MCF 10A (cell line): ENCODE measurements around the gene PRLR. TPM values are rescaled to one million over a fixed set of nuclear protein-coding genes. Genes with fewer than 3 reads are reported as not detected.

Experiments used
- BruUV-seq: library from RNA; stranded (reverse); fragments of 400-500 nt; replicated peaks from 2 replicates; lab custom pipeline; 2021; lab: Mats Ljungman, UMichigan
- CTCF ChIA-PET: fragments of 300-600 bp; sonication (Branson Sonifier 250); formaldehyde crosslinking; extraction: SDS; loops from one replicate; lab custom pipeline; 2021; ENCODE audit warnings: antibody characterized with exemption, inconsistent platforms; lab: Yijun Ruan, JAX
- POLR2A ChIA-PET: fragments of 300-600, 350-650 bp; sonication (Branson Sonifier 250); formaldehyde crosslinking; extraction: SDS; loops from one replicate; lab custom pipeline; 2020; ENCODE audit warnings: antibody characterized with exemption, inconsistent platforms; lab: Yijun Ruan, JAX
- DNase-seq: peaks from one replicate; pipeline ENCODE4 v3.0.0-alpha.2; 2018; ENCODE audit not compliant: unreplicated experiment
- H3K27ac Mint-ChIP-seq: one replicate; pipeline ENCODE4 v1.8.0; 2022; ENCODE audit warnings: mild to moderate bottlenecking, low read depth, mixed read lengths; ENCODE audit not compliant: unreplicated experiment
- H3K27me3 Mint-ChIP-seq: one replicate; pipeline ENCODE4 v1.8.0; 2022; ENCODE audit warnings: mixed read lengths; ENCODE audit not compliant: insufficient read depth, unreplicated experiment
- H3K36me3 Mint-ChIP-seq: one replicate; pipeline ENCODE4 v1.8.0; 2022; ENCODE audit warnings: mild to moderate bottlenecking, moderate library complexity, mixed read lengths; ENCODE audit not compliant: insufficient read depth, unreplicated experiment
- H3K4me1 Mint-ChIP-seq: one replicate; pipeline ENCODE4 v1.8.0; 2022; ENCODE audit warnings: mixed read lengths; ENCODE audit not compliant: insufficient read depth, unreplicated experiment
- H3K4me3 Mint-ChIP-seq: one replicate; pipeline ENCODE4 v1.8.0; 2022; ENCODE audit warnings: mild to moderate bottlenecking, moderate library complexity, mixed read lengths; ENCODE audit not compliant: unreplicated experiment
- H3K9me3 Mint-ChIP-seq: one replicate; pipeline ENCODE4 v1.8.0; 2022; ENCODE audit warnings: mixed read lengths; ENCODE audit not compliant: unreplicated experiment
- intact Hi-C: fragments of 100-400 bp; cut with micrococcal nuclease; formaldehyde crosslinking; loops from 2 replicates; pipeline ENCODE4 v1.14.1; 2022
- total RNA-seq: library from RNA; stranded (reverse); gene quantifications from 2 replicates; pipeline ENCODE4 v1.2.3, GENCODE V29; 2022
- TF ChIP-seq, protein P1 (sequence below): fragments of 200-600 bp; IDR thresholded peaks from one replicate; pipeline ENCODE4 v1.8.0; 2022; ENCODE audit warnings: antibody characterized with exemption, mild to moderate bottlenecking; ENCODE audit not compliant: unreplicated experiment

Gene PRLR
- total RNA-seq, 1 experiment from 2014 or later, result 0.16 TPM

DNA sequence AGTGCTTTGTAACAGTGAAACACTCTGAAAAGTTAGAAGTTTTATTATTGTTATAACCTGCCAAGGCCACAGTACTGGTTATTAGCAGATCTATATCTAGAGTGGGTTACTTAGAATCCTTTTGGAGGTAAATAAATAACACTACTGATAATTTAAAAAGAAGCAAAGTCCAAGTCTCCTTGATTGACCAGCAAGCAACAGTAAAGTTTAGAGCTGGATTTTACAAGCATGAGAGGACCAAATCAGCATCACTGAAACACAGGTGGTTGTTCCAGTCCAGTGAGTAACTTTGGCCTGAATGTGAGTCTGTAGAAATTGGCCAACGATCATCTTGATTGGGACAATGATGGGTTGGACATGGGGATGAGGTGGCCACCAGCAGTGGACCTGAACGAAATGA is 105.4 kb downstream of the PRLR start:
- Mint-ChIP-seq H3K4me1 (peaks cover 19% of the 10 kb centered on the region), H3K4me3 (no peak overlapping the region), H3K27me3 (no peaks in the 10 kb centered on the region), H3K9me3 (no peaks in the 10 kb centered on the region), H3K27ac (no peak overlapping the region), H3K36me3 (no peaks in the 10 kb centered on the region)
- TF ChIP-seq, protein P1, sequence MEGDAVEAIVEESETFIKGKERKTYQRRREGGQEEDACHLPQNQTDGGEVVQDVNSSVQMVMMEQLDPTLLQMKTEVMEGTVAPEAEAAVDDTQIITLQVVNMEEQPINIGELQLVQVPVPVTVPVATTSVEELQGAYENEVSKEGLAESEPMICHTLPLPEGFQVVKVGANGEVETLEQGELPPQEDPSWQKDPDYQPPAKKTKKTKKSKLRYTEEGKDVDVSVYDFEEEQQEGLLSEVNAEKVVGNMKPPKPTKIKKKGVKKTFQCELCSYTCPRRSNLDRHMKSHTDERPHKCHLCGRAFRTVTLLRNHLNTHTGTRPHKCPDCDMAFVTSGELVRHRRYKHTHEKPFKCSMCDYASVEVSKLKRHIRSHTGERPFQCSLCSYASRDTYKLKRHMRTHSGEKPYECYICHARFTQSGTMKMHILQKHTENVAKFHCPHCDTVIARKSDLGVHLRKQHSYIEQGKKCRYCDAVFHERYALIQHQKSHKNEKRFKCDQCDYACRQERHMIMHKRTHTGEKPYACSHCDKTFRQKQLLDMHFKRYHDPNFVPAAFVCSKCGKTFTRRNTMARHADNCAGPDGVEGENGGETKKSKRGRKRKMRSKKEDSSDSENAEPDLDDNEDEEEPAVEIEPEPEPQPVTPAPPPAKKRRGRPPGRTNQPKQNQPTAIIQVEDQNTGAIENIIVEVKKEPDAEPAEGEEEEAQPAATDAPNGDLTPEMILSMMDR, result no peak
- intact Hi-C loops, result no loop called here
- CTCF ChIA-PET, result no interaction called here
- POLR2A ChIA-PET, result no interaction called here
- DNase-seq, result no peak
- BruUV-seq, result no TSS peak

DNA sequence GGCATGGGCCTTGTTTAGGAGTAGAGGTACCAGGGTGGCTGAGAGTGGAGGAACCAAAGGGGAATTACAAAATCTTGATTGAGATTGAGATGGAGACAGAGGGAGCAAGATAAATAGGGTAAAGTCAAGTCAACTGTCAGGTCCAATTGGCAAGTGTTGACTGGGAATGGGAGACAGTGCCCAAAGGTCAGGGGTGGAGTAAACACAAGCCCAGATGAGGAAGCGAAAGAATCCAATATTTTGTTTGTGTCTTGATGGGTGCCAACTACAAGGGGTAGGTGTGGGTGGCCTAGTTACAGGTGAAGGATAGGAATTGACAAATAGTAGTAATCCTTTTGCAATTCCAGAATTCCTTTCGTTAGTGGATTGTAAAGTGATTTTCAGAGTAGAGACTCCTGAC is 107.5 kb downstream of the PRLR start:
- no peaks in the 10 kb centered on the region for H3K27me3 Mint-ChIP-seq
- ChIA-PET CTCF (interaction anchor here (0.6 kb wide), 1 partner anchor 96 kb away, joined by 3 read pairs; no protein-coding TSS in a partner anchor), POLR2A (no interaction called here)
- intact Hi-C loops, result no loop called here
- H3K4me3 Mint-ChIP-seq, result no peak overlapping the region
- no peaks in the 10 kb centered on the region for H3K9me3 Mint-ChIP-seq
- TF ChIP-seq, protein P1, result no peak
- DNase-seq, result no peak
- H3K27ac Mint-ChIP-seq, result no peak overlapping the region
- peaks cover 12% of the 10 kb centered on the region for H3K4me1 Mint-ChIP-seq
- no TSS peak for BruUV-seq
- no peaks in the 10 kb centered on the region for H3K36me3 Mint-ChIP-seq

DNA sequence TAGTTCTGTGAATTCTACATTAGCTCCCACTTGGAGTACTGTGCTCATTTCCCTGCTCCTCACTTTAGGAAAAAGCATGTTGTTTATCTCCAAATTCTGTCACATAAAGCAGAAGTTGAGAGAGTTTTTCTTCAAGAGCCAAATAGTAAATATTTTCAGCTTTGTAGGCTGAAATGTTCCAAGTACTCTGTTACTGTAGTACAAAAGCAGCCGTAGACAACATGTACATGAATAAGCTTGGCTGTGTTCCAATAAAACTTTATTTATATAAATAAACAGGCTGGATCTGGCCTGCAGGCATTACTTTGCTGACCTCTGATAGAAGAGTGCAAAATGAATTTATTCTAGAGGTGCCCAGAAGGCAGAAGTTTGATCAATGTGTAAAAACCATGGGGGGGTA is 109.6 kb downstream of the PRLR start:
- Mint-ChIP-seq H3K27ac (no peak overlapping the region), H3K4me1 (peaks cover 8% of the 10 kb centered on the region), H3K27me3 (no peaks in the 10 kb centered on the region), H3K9me3 (no peaks in the 10 kb centered on the region), H3K4me3 (no peak overlapping the region), H3K36me3 (no peaks in the 10 kb centered on the region)
- TF ChIP-seq, protein P1, result no peak
- POLR2A ChIA-PET, result no interaction called here
- no peak for DNase-seq
- intact Hi-C loops, result no loop called here
- CTCF ChIA-PET, result interaction anchor here (0.7 to 1.1 kb wide), 3 partner anchors 43 to 806 kb away, joined by 3 to 4 read pairs (median 4); no protein-coding TSS in a partner anchor
- no TSS peak for BruUV-seq

DNA sequence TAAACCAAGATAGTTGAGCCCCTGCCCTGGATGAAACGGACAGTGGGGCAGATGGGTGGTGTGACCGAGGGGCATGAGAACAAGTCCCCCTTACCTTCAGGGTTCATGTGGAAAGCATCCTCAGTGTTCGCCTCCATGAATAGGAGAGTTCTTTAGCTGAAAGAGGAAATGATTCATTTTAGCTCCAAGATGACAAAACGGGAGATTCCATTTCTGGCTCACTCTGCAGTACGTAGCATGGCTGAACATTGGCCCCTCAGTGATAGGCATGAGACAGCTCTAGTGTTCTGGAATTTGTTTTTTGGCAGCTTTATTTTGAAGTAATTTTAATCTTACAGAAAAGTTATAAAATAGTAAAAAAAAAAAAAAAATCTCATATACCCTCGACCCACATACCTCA is 112.3 kb downstream of the PRLR start:
- POLR2A ChIA-PET, result no interaction called here
- intact Hi-C loops, result no loop called here

More for the DNA sequence above, 112.3 kb downstream of the PRLR start:
- DNase-seq, result peak; percentile 43
- no TSS peak for BruUV-seq
- no peaks in the 10 kb centered on the region for H3K27me3 Mint-ChIP-seq
- no peak overlapping the region for H3K4me3 Mint-ChIP-seq
- H3K4me1 Mint-ChIP-seq, result peaks cover 8% of the 10 kb centered on the region
- peaks cover 4% of the 10 kb centered on the region for H3K36me3 Mint-ChIP-seq
- no peaks in the 10 kb centered on the region for H3K9me3 Mint-ChIP-seq
- CTCF ChIA-PET, result interaction anchor here (0.6 to 1.1 kb wide), 3 partner anchors 9 to 590 kb away, joined by 3 to 5 read pairs (median 3); no protein-coding TSS in a partner anchor
- TF ChIP-seq, protein P1, result no peak
- no peak overlapping the region for H3K27ac Mint-ChIP-seq
